Fibroblast of villous mesenchyme (primary cell): ENCODE measurements around the gene RPTOR. TPM values are rescaled to one million over a fixed set of nuclear protein-coding genes. Genes with fewer than 3 reads are reported as not detected.

Experiments used
- DNase-seq: peaks from one replicate; pipeline ENCODE4 v3.0.0-alpha.2; 2010; ENCODE audit warnings: low read depth
- H3K4me3 ChIP-seq: 2 replicates; pipeline ENCODE4 v1.5.1; 2011; ENCODE audit warnings: low read depth, mild to moderate bottlenecking, low read length
- total RNA-seq: library from RNA; depleted of rRNA; stranded (reverse); fragments of >200 nt; gene quantifications from 2 replicates; pipeline ENCODE4 v1.2.3, GENCODE V29; 2012
- TF ChIP-seq, protein P1 (sequence below): IDR thresholded peaks from 2 replicates; pipeline ENCODE4 v1.5.1; 2012; ENCODE audit warnings: low read depth, mild to moderate bottlenecking, low read length; ENCODE audit not compliant: insufficient read depth

The RPTOR gene
- total RNA-seq, 1 donor, result 35.8 TPM

DNA sequence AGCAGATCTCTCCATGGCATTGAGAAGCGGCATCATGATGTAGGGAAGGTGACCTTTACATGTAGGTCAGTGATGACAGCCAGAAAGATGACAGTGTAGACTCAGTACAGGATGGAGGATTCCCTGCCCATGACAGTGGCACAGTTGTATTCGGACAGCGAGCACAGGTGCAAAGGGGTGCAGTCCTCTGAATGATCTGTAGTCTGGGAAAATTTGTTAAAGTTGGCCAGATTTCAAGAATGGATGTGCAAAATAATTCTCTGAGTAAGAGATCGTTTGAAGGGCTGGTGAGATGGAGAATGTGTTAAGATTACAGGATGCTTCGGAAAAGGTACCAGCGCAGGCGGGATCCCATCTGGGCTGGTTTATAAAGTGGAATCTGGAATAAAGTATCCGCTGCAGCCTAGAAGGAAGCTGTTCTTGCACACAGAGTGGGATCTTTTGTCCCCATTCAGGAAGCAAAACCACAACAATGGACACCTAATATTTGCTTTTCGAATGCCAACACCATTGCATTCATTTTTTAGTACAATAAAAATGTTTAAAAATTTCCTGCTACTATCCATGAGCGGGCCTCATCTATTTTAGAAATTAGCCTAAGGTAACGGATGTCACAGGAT is 101.2 kb downstream of the RPTOR start:
- no peak for DNase-seq
- TF ChIP-seq, protein P1, sequence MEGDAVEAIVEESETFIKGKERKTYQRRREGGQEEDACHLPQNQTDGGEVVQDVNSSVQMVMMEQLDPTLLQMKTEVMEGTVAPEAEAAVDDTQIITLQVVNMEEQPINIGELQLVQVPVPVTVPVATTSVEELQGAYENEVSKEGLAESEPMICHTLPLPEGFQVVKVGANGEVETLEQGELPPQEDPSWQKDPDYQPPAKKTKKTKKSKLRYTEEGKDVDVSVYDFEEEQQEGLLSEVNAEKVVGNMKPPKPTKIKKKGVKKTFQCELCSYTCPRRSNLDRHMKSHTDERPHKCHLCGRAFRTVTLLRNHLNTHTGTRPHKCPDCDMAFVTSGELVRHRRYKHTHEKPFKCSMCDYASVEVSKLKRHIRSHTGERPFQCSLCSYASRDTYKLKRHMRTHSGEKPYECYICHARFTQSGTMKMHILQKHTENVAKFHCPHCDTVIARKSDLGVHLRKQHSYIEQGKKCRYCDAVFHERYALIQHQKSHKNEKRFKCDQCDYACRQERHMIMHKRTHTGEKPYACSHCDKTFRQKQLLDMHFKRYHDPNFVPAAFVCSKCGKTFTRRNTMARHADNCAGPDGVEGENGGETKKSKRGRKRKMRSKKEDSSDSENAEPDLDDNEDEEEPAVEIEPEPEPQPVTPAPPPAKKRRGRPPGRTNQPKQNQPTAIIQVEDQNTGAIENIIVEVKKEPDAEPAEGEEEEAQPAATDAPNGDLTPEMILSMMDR, result no peak

DNA sequence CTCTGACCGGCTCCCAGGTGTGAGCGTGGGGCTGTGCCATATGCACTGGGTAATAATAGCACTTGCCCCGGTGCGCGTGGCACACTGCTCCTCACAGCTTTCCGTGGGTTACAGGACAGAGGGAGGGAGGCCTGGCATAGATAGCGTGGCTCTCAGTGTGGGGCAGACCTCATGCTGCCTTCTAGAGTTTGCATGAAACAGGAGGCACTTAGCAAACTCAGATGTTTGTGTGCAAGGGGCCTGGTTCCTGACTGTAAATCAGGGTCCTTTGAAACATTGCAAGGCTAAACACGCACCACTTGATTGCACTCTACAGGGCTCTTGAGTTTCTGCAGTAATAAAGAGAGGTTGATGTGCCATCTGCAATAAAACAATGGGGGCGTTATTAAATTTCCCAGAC is 101.7 kb downstream of the RPTOR start:
- no peak for DNase-seq
- TF ChIP-seq, protein P1, result no peak
- H3K4me3 ChIP-seq, result no peak overlapping the region

More for the DNA sequence above, 101.2 kb downstream of the RPTOR start:
- no peak overlapping the region for H3K4me3 ChIP-seq

DNA sequence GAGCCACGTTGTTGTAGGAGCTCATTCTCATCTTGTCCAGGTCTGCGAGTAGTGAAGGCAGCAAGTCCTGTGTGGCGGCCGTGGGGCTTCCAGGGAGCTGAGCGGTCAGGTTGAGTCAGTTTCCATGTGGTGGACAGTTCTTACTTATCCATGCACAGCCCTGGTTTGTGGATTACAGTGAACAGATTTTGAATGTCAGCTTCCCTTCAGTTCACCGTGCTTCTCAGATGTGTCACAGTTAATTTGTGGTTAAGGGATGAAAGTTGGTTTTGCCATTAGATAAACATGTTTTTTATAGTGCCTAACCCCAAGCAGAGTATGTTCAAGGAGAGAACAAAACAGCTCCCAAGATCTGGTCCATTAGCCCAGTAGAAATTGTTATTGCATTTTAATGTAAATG is 103.1 kb downstream of the RPTOR start:
- TF ChIP-seq, protein P1, result no peak
- H3K4me3 ChIP-seq, result no peak overlapping the region
- peak; percentile 91 for DNase-seq

DNA sequence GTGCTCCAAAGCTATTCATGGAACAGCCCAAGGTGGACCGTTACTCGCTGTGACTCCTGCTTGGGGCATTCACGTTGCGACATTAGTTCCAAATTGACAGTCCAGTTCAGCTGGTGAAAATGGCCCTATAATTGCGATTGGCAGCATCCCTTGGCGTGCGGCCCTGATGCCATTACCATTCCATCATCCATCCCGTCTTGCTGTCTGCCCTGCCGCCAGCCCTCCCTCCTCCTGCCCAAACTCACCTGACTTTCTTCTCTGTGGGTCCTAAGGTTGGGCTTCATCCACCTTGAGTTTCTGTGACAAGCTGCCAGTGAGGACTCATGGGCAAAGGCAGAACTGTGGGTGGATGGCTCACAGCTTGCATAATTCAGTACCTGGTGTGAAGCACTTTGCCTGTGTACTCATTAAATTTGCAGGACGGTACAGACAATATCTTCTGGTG is 104.6 kb downstream of the RPTOR start:
- TF ChIP-seq, protein P1, result no peak
- DNase-seq, result no peak
- H3K4me3 ChIP-seq, result no peak overlapping the region

DNA sequence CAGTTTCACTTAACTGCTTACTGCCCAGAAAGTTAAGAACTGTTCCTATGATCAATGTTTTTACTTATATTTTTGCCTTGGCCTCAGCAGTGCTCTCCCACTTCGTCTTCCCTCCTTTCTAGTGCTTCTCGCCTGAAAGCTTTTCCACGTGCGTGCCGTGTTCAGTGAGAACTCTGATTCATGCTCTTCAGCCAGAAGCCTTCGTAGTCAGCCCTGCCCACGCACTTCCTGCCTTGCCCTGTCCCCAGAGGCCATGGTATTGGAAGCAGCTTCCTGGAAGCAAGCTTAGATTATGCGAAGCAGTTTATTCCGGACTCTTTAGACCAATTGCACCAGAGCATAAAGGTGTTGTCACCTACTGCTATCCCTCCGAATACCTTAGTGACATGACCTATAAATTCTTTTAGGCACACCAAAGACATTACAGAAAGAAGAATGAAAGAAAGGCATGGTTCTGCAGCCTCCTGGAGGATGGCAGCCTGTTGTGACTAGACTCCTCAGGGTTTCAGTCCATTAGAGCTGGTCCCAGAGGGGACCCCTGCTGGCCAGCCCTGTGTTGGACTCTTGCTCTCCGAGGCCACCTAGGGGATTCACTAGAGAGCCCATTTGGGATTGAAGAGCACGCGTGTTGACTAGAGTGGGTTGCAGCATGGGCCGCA is 105.2 kb downstream of the RPTOR start:
- peak; percentile 85 for DNase-seq
- no peak overlapping the region for H3K4me3 ChIP-seq
- TF ChIP-seq, protein P1, result peak; percentile 69

DNA sequence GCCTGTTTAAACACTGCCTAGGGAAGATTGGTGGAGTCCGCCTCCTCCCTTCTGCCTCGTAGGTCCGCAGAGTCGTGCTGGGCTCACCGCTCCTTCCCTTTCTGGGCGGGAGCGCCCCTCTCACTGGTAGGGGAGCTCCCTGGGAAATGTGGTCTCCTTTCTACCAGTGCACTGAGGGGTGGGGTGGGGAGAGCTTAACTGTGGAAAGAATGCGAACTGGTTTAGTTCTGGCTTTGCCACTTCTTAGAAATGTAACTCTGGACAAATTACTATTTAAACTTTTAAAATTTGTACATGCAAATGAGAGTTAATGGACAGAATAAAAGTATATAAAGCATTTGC is 105.7 kb downstream of the RPTOR start:
- TF ChIP-seq, protein P1, result no peak
- DNase-seq, result no peak
- H3K4me3 ChIP-seq, result no peak overlapping the region
